ENCODE data around the gene ULBP3. TPM values are rescaled to one million over a fixed set of nuclear protein-coding genes. Genes with fewer than 3 reads are reported as not detected.

ULBP3 gene
- total and polyA plus RNA-seq, 8 donors: 0.38 to 0.98 (median 0.77) TPM

Other genes starting within 250 kb of the ULBP3 start
- 10 to 100 TPM; 10.9 to 22.2 (median 15.2) TPM for gene LRP11, start 204.8 kb downstream of the ULBP3 start, total RNA-seq
- gene LRP11, start 204.8 kb downstream of the ULBP3 start, polyA plus RNA-seq: 10 to 100 TPM in 1 of 2 donors, 1 to 10 TPM in 1; 5.4 to 19.7 TPM
- gene RAET1E, start 171.0 kb downstream of the ULBP3 start, total RNA-seq: under 1 TPM in 1 of 6 donors, not detected in 5; 0.09 TPM
- not detected for gene RAET1E, start 171.0 kb downstream of the ULBP3 start, polyA plus RNA-seq
- under 1 TPM in 1 of 6 donors, not detected in 5; 0.31 TPM for gene RAET1G, start 146.0 kb downstream of the ULBP3 start, total RNA-seq
- under 1 TPM in 1 of 2 donors, not detected in 1; 0.30 TPM for gene RAET1G, start 146.0 kb downstream of the ULBP3 start, polyA plus RNA-seq
- under 1 TPM in 3 of 6 donors, not detected in 3; 0.25 to 0.37 (median 0.34) TPM for gene ULBP2, start 127.1 kb downstream of the ULBP3 start, total RNA-seq
- under 1 TPM; 0.19 TPM for gene ULBP2, start 127.1 kb downstream of the ULBP3 start, polyA plus RNA-seq
- gene ULBP1, start 105.2 kb downstream of the ULBP3 start, total RNA-seq: 1 to 10 TPM in 1 of 6 donors, under 1 TPM in 3, not detected in 2; 0.04 to 1.3 (median 0.09) TPM
- under 1 TPM in 1 of 2 donors, not detected in 1; 0.02 TPM for gene ULBP1, start 105.2 kb downstream of the ULBP3 start, polyA plus RNA-seq
- gene RAET1L, start 43.6 kb downstream of the ULBP3 start, total RNA-seq: under 1 TPM in 2 of 6 donors, not detected in 4; 0.46 to 0.53 TPM
- gene RAET1L, start 43.6 kb downstream of the ULBP3 start, polyA plus RNA-seq: not detected
- gene PPP1R14C, start 73.9 kb upstream of the ULBP3 start, total RNA-seq: under 1 TPM; 0.09 to 0.90 (median 0.54) TPM
- gene PPP1R14C, start 73.9 kb upstream of the ULBP3 start, polyA plus RNA-seq: 1 to 10 TPM; 1.4 to 7.3 TPM

Data from pancreas (tissue), 8 donors.